Measurements from ENCODE around the gene RMND1.

RMND1 gene

GRCh38 chr6:151403919-151404308, 48.0 kb downstream of the RMND1 start:
- Histone ChIP-seq H3K27me3 (ENCODE audit: control insufficient read depth, insufficient read depth, low read length) (no peaks in the 10 kb centered on the region), H3K4me3 (ENCODE audit: low read length) (no peak overlapping the region), H3K36me3 (ENCODE audit: control insufficient read depth, insufficient read depth, low read length) (no peaks in the 10 kb centered on the region), H3K27ac (ENCODE audit: low read depth, low read length) (no peak overlapping the region), H3K9ac (ENCODE audit: low read length) (no peak overlapping the region), H3K4me1 (ENCODE audit: control insufficient read depth, insufficient read depth, low read length) (no peaks in the 10 kb centered on the region)

DNA sequence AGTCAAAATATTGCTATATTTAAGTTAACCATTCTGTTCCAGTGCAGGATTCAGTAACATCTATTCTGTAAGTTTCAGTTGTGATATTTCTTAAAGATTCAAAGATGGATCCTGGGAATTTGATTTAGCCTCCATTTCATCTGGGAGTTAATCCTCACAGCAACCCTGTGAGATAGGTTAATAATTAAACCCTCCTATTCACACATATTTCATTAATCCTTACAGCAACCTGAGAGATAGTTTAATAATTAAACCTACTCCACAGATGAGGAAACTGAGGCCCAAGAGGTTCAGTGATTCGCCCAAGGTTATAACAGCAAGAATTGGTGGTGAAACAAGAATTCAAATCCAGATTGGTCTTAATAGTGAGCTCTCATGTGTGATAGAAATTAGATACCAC, 49.7 kb downstream of the RMND1 start:
- Histone ChIP-seq H3K36me3 (ENCODE audit: control insufficient read depth, insufficient read depth, low read length) (no peaks in the 10 kb centered on the region), H3K4me1 (ENCODE audit: control insufficient read depth, insufficient read depth, low read length) (no peaks in the 10 kb centered on the region), H3K27ac (ENCODE audit: low read depth, low read length) (no peak overlapping the region), H3K4me3 (ENCODE audit: low read length) (no peak overlapping the region), H3K9ac (ENCODE audit: low read length) (no peak overlapping the region), H3K27me3 (ENCODE audit: control insufficient read depth, insufficient read depth, low read length) (no peaks in the 10 kb centered on the region)

DNA sequence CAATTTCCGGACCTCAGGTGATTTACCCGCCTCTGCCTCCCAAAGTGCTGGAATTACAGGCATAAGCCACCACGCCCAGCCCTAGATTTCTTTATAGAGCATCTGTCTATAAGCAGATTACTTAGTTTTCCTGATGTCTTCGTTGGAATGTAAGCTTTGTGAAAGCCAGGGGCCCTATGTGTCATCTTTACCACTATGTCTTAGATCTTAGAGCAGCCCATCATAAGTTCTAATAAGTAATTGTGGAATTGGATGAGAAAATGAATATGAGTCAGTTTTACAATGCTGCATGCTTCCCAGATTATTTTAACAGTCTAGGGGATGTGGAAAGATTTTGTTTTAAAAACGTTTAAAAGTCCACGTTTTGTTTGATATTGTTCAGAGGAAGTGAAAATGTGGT, 51.5 kb downstream of the RMND1 start:
- H3K4me3 ChIP-seq (ENCODE audit: low read length) = no peak overlapping the region
- no peaks in the 10 kb centered on the region for H3K27me3 ChIP-seq (ENCODE audit: control insufficient read depth, insufficient read depth, low read length)
- H3K27ac ChIP-seq (ENCODE audit: low read depth, low read length) = no peak overlapping the region
- H3K4me1 ChIP-seq (ENCODE audit: control insufficient read depth, insufficient read depth, low read length) = no peaks in the 10 kb centered on the region
- H3K36me3 ChIP-seq (ENCODE audit: control insufficient read depth, insufficient read depth, low read length) = no peaks in the 10 kb centered on the region
- no peak overlapping the region for H3K9ac ChIP-seq (ENCODE audit: low read length)

DNA sequence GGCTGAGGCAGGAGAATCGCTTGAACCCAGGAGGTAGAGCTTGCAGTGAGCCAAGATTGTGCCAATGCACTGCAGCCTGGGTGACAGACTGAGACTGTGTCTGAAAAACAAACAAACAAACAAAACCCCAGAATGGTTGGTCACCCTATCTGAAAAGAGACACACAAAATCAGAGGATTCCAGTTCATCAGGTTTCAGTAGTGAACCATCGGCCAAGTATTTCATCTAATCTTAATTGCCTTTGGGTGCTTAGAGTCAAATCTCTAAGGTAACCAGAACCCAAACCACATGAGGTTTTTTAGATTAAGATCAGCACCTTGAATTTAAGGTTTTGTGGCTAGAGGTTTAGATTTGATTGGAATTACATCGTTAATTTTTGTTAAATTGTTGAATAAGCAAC, 52.2 kb downstream of the RMND1 start:
- Histone ChIP-seq H3K27me3 (ENCODE audit: control insufficient read depth, insufficient read depth, low read length) (no peaks in the 10 kb centered on the region), H3K27ac (ENCODE audit: low read depth, low read length) (no peak overlapping the region)

DNA sequence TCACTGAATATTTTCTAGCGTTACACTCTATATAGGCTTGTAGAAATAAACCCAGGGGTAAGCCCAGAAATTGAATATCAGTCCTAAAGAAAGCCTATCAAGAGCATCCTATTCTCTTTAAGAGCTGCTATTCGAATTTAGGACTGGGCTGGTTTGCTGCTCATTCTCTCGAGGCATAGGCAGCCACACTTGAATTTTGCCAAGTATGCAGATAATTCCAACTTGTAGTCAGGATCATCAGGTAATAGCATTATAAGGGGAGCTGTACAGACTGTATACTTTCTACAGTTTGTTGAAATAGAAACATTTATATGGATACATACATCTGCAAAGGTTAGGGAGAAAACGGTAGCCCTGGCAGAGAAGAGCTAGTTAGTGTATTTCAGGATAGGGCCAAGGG, 58.5 kb downstream of the RMND1 start:
- H3K27ac ChIP-seq (ENCODE audit: low read depth, low read length) = peak overlapping the region; percentile 6
- no peaks in the 10 kb centered on the region for H3K27me3 ChIP-seq (ENCODE audit: control insufficient read depth, insufficient read depth, low read length)
- no peak overlapping the region for H3K4me3 ChIP-seq (ENCODE audit: low read length)
- no peaks in the 10 kb centered on the region for H3K36me3 ChIP-seq (ENCODE audit: control insufficient read depth, insufficient read depth, low read length)
- H3K4me1 ChIP-seq (ENCODE audit: control insufficient read depth, insufficient read depth, low read length) = peaks cover 18% of the 10 kb centered on the region
- H3K9ac ChIP-seq (ENCODE audit: low read length) = no peak overlapping the region

More for the DNA sequence above, 52.2 kb downstream of the RMND1 start:
- Histone ChIP-seq H3K4me3 (ENCODE audit: low read length) (no peak overlapping the region), H3K4me1 (ENCODE audit: control insufficient read depth, insufficient read depth, low read length) (no peaks in the 10 kb centered on the region), H3K9ac (ENCODE audit: low read length) (no peak overlapping the region), H3K36me3 (ENCODE audit: control insufficient read depth, insufficient read depth, low read length) (no peaks in the 10 kb centered on the region)

DNA sequence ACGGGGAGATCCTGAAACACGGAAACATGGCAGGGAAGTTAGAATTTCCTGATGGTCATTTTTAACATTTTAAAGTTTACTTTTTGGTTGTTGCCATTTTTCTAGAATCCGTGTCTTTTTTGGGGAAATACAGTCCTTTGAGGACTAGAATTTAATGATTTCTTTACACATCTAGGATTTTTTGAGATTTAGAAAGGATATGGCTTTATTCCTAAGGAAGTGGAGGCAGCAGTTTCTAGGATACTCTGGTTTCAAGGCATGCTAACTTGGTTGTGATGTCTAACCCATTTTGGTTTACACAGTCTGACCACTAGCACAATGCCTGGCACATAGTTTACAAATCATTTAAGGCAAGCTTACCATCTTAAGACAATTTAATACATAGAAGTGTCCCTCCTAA, 59.5 kb downstream of the RMND1 start:
- Histone ChIP-seq H3K4me1 (ENCODE audit: control insufficient read depth, insufficient read depth, low read length) (peaks cover 18% of the 10 kb centered on the region), H3K4me3 (ENCODE audit: low read length) (peak overlapping the region; percentile 72), H3K27ac (ENCODE audit: low read depth, low read length) (no peak overlapping the region), H3K27me3 (ENCODE audit: control insufficient read depth, insufficient read depth, low read length) (no peaks in the 10 kb centered on the region), H3K36me3 (ENCODE audit: control insufficient read depth, insufficient read depth, low read length) (no peaks in the 10 kb centered on the region), H3K9ac (ENCODE audit: low read length) (no peak overlapping the region)

- Histone ChIP-seq H3K4me1 (ENCODE audit: control insufficient read depth, insufficient read depth, low read length) (peaks cover 18% of the 10 kb centered on the region), H3K27me3 (ENCODE audit: control insufficient read depth, insufficient read depth, low read length) (no peaks in the 10 kb centered on the region), H3K36me3 (ENCODE audit: control insufficient read depth, insufficient read depth, low read length) (no peaks in the 10 kb centered on the region), H3K27ac (ENCODE audit: low read depth, low read length) (peak within 1 kb of the TSS; percentile 99), H3K4me3 (ENCODE audit: low read length) (peak within 1 kb of the TSS; percentile 88), H3K9ac (ENCODE audit: low read length) (peak within 1 kb of the TSS; percentile 45)
Measured at GRCh38 chr6:151391471-151392413, 60.2 kb downstream of the RMND1 start, which contains the start of gene ZBTB2. TSS of gene ZBTB2 (minus strand) at chr6:151391559. CDS start at chr6:151373637, 17,922 bp downstream.

GRCh38 chr6:151390851-151391470, 61.0 kb downstream of the RMND1 start:
- peak overlapping the region; percentile 45 for H3K9ac ChIP-seq (ENCODE audit: low read length)
- peak overlapping the region; percentile 99 for H3K27ac ChIP-seq (ENCODE audit: low read depth, low read length)
- H3K4me3 ChIP-seq (ENCODE audit: low read length) = peak overlapping the region; percentile 81
- no peaks in the 10 kb centered on the region for H3K36me3 ChIP-seq (ENCODE audit: control insufficient read depth, insufficient read depth, low read length)
- H3K4me1 ChIP-seq (ENCODE audit: control insufficient read depth, insufficient read depth, low read length) = peaks cover 18% of the 10 kb centered on the region
- H3K27me3 ChIP-seq (ENCODE audit: control insufficient read depth, insufficient read depth, low read length) = no peaks in the 10 kb centered on the region

DNA sequence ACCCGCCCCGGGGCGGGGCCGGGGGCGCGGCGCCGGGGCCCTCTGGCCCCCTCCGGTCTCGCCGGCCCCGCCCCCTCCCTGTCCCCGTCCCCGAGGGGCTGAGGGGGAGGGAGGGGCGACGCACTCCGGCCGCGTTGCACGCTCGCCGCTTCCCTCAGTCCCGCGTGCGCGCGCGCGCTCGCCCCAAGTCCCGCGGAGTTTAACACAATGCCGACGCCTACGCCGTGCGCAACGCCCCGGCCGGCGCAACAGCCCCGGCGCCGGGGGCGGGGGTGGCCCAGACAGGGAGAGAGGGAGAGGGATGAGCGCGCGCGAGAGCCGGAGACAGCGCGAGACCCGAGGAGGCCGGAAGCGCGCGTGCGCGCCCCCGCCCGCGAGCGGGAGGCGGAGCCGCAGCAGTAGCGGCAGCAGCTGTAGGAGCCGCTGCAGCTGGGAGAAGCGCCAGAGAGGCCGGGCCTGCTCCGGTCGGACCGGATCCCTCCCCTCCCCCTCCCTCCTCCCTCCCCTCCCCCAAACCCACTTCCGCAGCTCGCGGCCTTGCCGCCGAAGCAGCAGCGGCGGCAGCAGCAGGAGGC, 61.6 kb downstream of the RMND1 start:
- Histone ChIP-seq H3K27me3 (ENCODE audit: control insufficient read depth, insufficient read depth, low read length) (no peaks in the 10 kb centered on the region), H3K4me1 (ENCODE audit: control insufficient read depth, insufficient read depth, low read length) (peaks cover 18% of the 10 kb centered on the region), H3K27ac (ENCODE audit: low read depth, low read length) (peak overlapping the region; percentile 99), H3K4me3 (ENCODE audit: low read length) (peak overlapping the region; percentile 88), H3K36me3 (ENCODE audit: control insufficient read depth, insufficient read depth, low read length) (no peaks in the 10 kb centered on the region), H3K9ac (ENCODE audit: low read length) (no peak overlapping the region)

DNA sequence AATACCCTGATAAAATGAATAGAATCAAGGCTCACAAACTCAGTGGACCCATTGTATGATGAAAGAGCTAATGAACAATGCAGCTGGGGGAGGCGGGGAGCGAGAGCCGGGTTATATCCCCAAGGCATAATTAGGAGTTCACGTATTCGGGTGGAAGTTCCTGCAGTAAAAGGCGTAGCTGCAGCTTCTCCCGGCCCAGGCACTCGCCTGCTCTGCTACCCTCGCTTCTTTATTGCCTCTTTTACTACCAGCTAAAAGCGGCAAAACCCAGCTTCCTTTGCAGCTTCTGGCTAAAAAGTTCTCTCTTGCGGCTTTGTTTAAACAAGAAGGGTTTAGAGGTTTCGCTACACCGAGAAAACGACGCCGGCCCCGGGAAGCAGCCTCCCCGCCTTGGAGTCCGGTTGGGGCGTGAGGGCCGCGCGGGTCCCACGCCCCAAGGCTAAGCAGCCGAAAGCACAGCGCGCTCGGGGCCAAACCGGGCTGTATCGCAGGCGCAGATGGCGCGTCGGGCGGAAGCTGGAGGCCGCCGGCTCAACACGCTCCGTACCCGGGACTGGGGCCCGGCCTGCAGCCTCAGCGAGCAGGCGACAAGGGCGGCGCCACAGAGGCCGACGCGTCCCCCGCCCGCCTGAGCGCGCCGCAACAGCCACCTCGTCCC, 62.2 kb downstream of the RMND1 start:
- Histone ChIP-seq H3K4me1 (ENCODE audit: control insufficient read depth, insufficient read depth, low read length) (peaks cover 18% of the 10 kb centered on the region), H3K36me3 (ENCODE audit: control insufficient read depth, insufficient read depth, low read length) (no peaks in the 10 kb centered on the region), H3K27me3 (ENCODE audit: control insufficient read depth, insufficient read depth, low read length) (no peaks in the 10 kb centered on the region), H3K4me3 (ENCODE audit: low read length) (peak overlapping the region; percentile 88), H3K27ac (ENCODE audit: low read depth, low read length) (peak overlapping the region; percentile 99), H3K9ac (ENCODE audit: low read length) (peak overlapping the region; percentile 92)

DNA sequence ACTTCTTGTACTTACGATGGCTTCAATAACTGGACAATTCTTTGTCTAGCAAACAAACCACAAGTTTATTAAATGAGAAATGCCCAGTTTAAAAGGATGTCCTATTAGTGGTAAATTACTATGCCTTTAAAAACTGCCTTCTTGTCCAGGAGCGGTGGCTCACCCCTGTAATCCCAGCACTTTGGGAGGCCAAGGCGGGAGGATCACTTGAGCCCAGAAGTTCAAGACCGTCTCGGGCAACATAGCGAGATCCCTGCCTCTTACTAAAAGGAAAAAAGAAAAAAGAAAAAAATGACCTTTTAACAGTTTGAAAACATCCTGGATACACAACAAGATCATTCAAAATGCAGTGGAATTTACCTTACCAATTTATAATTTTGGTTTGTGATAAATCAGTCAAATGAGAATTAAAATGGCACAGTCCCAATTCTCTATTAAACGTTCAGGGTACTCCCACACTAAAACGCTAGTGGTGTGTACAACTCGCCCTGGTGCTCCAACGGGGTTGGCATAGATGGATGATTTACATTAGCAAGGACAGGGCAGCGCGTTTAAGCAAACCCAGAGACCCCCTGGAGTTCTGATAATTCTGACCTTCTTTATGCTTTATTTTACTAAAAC, 62.8 kb downstream of the RMND1 start:
- H3K27ac ChIP-seq (ENCODE audit: low read depth, low read length) = peak overlapping the region; percentile 99
- H3K27me3 ChIP-seq (ENCODE audit: control insufficient read depth, insufficient read depth, low read length) = no peaks in the 10 kb centered on the region
- peak overlapping the region; percentile 92 for H3K9ac ChIP-seq (ENCODE audit: low read length)
- peaks cover 18% of the 10 kb centered on the region for H3K4me1 ChIP-seq (ENCODE audit: control insufficient read depth, insufficient read depth, low read length)
- H3K36me3 ChIP-seq (ENCODE audit: control insufficient read depth, insufficient read depth, low read length) = no peaks in the 10 kb centered on the region
- peak overlapping the region; percentile 88 for H3K4me3 ChIP-seq (ENCODE audit: low read length)

DNA sequence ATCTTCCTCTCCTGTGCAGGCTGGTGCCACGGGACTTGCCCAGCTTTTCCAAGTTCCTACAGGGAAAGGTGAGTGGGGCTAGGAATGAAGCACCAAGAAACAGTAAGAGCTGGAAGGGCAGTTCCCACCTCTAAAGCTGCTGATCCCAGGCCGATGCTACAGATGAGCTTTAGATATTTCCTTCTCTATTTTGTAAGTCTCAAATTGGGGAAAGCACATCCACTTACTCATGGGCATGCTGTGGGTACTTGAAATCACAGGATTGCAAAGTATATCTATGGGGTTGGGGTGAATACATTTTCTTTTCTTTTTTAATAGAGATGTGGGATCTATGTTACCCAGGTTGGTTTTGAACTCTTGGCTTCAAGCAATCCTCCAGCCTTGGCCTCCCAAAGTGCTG, 63.7 kb downstream of the RMND1 start:
- Histone ChIP-seq H3K9ac (ENCODE audit: low read length) (no peak overlapping the region), H3K36me3 (ENCODE audit: control insufficient read depth, insufficient read depth, low read length) (no peaks in the 10 kb centered on the region), H3K27ac (ENCODE audit: low read depth, low read length) (no peak overlapping the region), H3K4me1 (ENCODE audit: control insufficient read depth, insufficient read depth, low read length) (peaks cover 18% of the 10 kb centered on the region), H3K4me3 (ENCODE audit: low read length) (no peak overlapping the region), H3K27me3 (ENCODE audit: control insufficient read depth, insufficient read depth, low read length) (no peaks in the 10 kb centered on the region)

Data from rectal smooth muscle tissue (tissue), 1 donor.